H9 (cell line): ENCODE results near the gene REXO2. TPM values are rescaled to one million over a fixed set of nuclear protein-coding genes. Genes with fewer than 3 reads are reported as not detected.

ENCODE experiments used
- DNase-seq: peaks from one replicate; pipeline ENCODE4 v3.0.0-alpha.2; 2017
- H2AFZ ChIP-seq: one replicate; pipeline ENCODE4 v1.6.1; 2013; ENCODE audit warnings: mild to moderate bottlenecking, low read length, control low read depth, moderate library complexity
- H2AK5ac ChIP-seq: 2 replicates; pipeline ENCODE4 v1.6.1; 2013; ENCODE audit warnings: low read length, control low read depth, mixed read lengths; ENCODE audit not compliant: insufficient read length
- H2BK120ac ChIP-seq: one replicate; pipeline ENCODE4 v1.6.1; 2013; ENCODE audit warnings: low read depth, mild to moderate bottlenecking, low read length, control low read depth, inconsistent platforms; ENCODE audit not compliant: poor library complexity, severe bottlenecking
- H2BK12ac ChIP-seq: 2 replicates; pipeline ENCODE4 v1.6.1; 2013; ENCODE audit warnings: low read length, control low read depth, mixed read lengths, low read depth; ENCODE audit not compliant: insufficient read length
- H2BK15ac ChIP-seq: 2 replicates; pipeline ENCODE4 v1.6.1; 2013; ENCODE audit warnings: low read depth, low read length, control low read depth
- H2BK20ac ChIP-seq: one replicate; pipeline ENCODE4 v1.6.1; 2013; ENCODE audit warnings: low read depth, mild to moderate bottlenecking, low read length, control low read depth, inconsistent platforms; ENCODE audit not compliant: poor library complexity, severe bottlenecking
- H2BK5ac ChIP-seq: 2 replicates; pipeline ENCODE4 v1.6.1; 2013; ENCODE audit warnings: low read length, control low read depth, mixed read lengths; ENCODE audit not compliant: insufficient read length
- H3K14ac ChIP-seq: 2 replicates; pipeline ENCODE4 v1.6.1; 2013; ENCODE audit warnings: low read length, control low read depth; ENCODE audit not compliant: insufficient read depth
- H3K18ac ChIP-seq: 2 replicates; pipeline ENCODE4 v1.6.1; 2013; ENCODE audit warnings: low read depth, mild to moderate bottlenecking, mixed read lengths, low read length, control low read depth; ENCODE audit not compliant: insufficient read length
- H3K23ac ChIP-seq: 2 replicates; pipeline ENCODE4 v1.6.1; 2013; ENCODE audit warnings: low read length, control low read depth, mixed read lengths, low read depth; ENCODE audit not compliant: insufficient read length
- H3K23me2 ChIP-seq: 2 replicates; pipeline ENCODE4 v1.6.1; 2013; ENCODE audit warnings: low read depth, mild to moderate bottlenecking, mixed read lengths, low read length, control low read depth; ENCODE audit not compliant: insufficient read length, poor library complexity, severe bottlenecking
- H3K27ac ChIP-seq: 2 replicates; pipeline ENCODE4 v1.5.1; 2013; ENCODE audit warnings: low read length, control low read depth, mixed read lengths, low read depth; ENCODE audit not compliant: insufficient read length
- H3K27me3 ChIP-seq: 2 replicates; pipeline ENCODE4 v1.6.1; 2013; ENCODE audit warnings: low read length, control low read depth, inconsistent platforms; ENCODE audit not compliant: insufficient read depth
- H3K4ac ChIP-seq: 2 replicates; pipeline ENCODE4 v1.6.1; 2013; ENCODE audit warnings: low read depth, mild to moderate bottlenecking, control low read depth, inconsistent platforms, low read length, moderate library complexity
- H3K4me1 ChIP-seq: 2 replicates; pipeline ENCODE4 v1.6.1; 2013; ENCODE audit warnings: low read length, control low read depth, inconsistent platforms; ENCODE audit not compliant: insufficient read depth
- H3K4me2 ChIP-seq: 2 replicates; pipeline ENCODE4 v1.6.1; 2013; ENCODE audit warnings: low read length, control low read depth, mixed read lengths; ENCODE audit not compliant: insufficient read length, insufficient read depth
- H3K56ac ChIP-seq: 2 replicates; pipeline ENCODE4 v1.6.1; 2013; ENCODE audit warnings: low read depth, mild to moderate bottlenecking, mixed read lengths, low read length, control low read depth; ENCODE audit not compliant: insufficient read length
- H3K79me1 ChIP-seq: 2 replicates; pipeline ENCODE4 v1.6.1; 2013; ENCODE audit warnings: low read depth, mild to moderate bottlenecking, moderate library complexity, low read length, control low read depth, inconsistent platforms; ENCODE audit not compliant: insufficient read depth, poor library complexity, severe bottlenecking
- H3K79me2 ChIP-seq: 2 replicates; pipeline ENCODE4 v1.6.1; 2013; ENCODE audit warnings: low read length, control low read depth, inconsistent platforms; ENCODE audit not compliant: insufficient read depth
- H3K9ac ChIP-seq: 2 replicates; pipeline ENCODE4 v1.6.1; 2013; ENCODE audit warnings: low read length, control low read depth, mixed read lengths; ENCODE audit not compliant: insufficient read length; ENCODE audit errors: extremely low read depth
- H3K9me3 ChIP-seq: one replicate; pipeline ENCODE4 v1.6.1; 2013; ENCODE audit warnings: low read depth, low read length, inconsistent platforms; ENCODE audit not compliant: control insufficient read depth
- H3T11ph ChIP-seq: one replicate; pipeline ENCODE4 v1.6.1; 2013; ENCODE audit warnings: mild to moderate bottlenecking, low read length, control low read depth, inconsistent platforms
- H4K20me1 ChIP-seq: one replicate; pipeline ENCODE4 v1.6.1; 2013; ENCODE audit not compliant: control insufficient read depth, insufficient read length, insufficient read depth
- H4K5ac ChIP-seq: 2 replicates; pipeline ENCODE4 v1.6.1; 2013; ENCODE audit warnings: low read depth, mild to moderate bottlenecking, mixed read lengths, low read length, control low read depth; ENCODE audit not compliant: insufficient read length
- H4K8ac ChIP-seq: replicated peaks from 2 replicates; pipeline ENCODE4 v1.6.1; 2013; ENCODE audit warnings: low read length, control low read depth, mixed read lengths, low read depth; ENCODE audit not compliant: insufficient read length
- H4K91ac ChIP-seq: 2 replicates; pipeline ENCODE4 v1.6.1; 2013; ENCODE audit warnings: low read depth, mild to moderate bottlenecking, moderate library complexity, mixed read lengths, low read length, control low read depth; ENCODE audit not compliant: insufficient read length
- H3K27ac Mint-ChIP-seq, 3 experiments: 2 replicates in 2 of 3; 3 replicates in 1 of 3; pipeline ENCODE4 v1.8.0; 2020 to 2021; ENCODE audit warnings: mixed read lengths in 3 of 3, mild to moderate bottlenecking in 1 of 3, moderate library complexity in 1 of 3
- H3K27me3 Mint-ChIP-seq: 2 replicates; pipeline ENCODE4 v1.8.0; 2021; ENCODE audit warnings: low read depth, mild to moderate bottlenecking, moderate library complexity, mixed read lengths
- H3K36me3 Mint-ChIP-seq, 3 experiments: 2 replicates in 2 of 3; 3 replicates in 1 of 3; pipeline ENCODE4 v1.8.0; 2020 to 2021; ENCODE audit warnings: low read depth in 3 of 3, mixed read lengths in 3 of 3; ENCODE audit not compliant: insufficient read depth in 1 of 3
- H3K4me1 Mint-ChIP-seq, 2 experiments: 2 replicates each; pipeline ENCODE4 v1.8.0; 2020; ENCODE audit warnings: mixed read lengths in 2 of 2
- H3K4me3 Mint-ChIP-seq, 2 experiments: 2 replicates in 1 of 2; 3 replicates in 1 of 2; pipeline ENCODE4 v1.8.0; 2020 to 2021; ENCODE audit warnings: mild to moderate bottlenecking in 2 of 2, mixed read lengths in 2 of 2, moderate library complexity in 1 of 2
- H3K9me3 Mint-ChIP-seq, 2 experiments: 2 replicates in 1 of 2; 3 replicates in 1 of 2; pipeline ENCODE4 v1.8.0; 2020; ENCODE audit warnings: mild to moderate bottlenecking in 2 of 2, mixed read lengths in 2 of 2, moderate library complexity in 1 of 2
- CTCF ChIP-seq: fragments of 200-600 bp; sonication (generic); conservative IDR thresholded peaks from 3 replicates; pipeline ENCODE4 v1.8.0; 2021; ENCODE audit warnings: antibody characterized with exemption, mild to moderate bottlenecking
- WGBS: extraction: QIAGEN DNeasy Blood & Tissue Kit; methylation state at CpG from one replicate; pipeline ENCODE4 v1.1.7; 2013; ENCODE audit warnings: missing lambda C conversion rate, low lambda C conversion rate, mixed read lengths; ENCODE audit not compliant: insufficient read length; ENCODE audit errors: extremely low coverage; 5-methylcytosine and 5-hydroxymethylcytosine counted together
- total RNA-seq: library from RNA; stranded (reverse); gene quantifications from 2 replicates; pipeline ENCODE4 v1.2.1, GENCODE V29; 2021

Gene REXO2
- total RNA-seq, 1 experiment from 2014 or later: 92.8 TPM

- no peaks in the 10 kb centered on the region for H3K79me2 ChIP-seq
- no peak for TF ChIP-seq CTCF
- no peak overlapping the region for H3K14ac ChIP-seq
- Mint-ChIP-seq H3K27ac (no peak overlapping the region), H3K27me3 (no peaks in the 10 kb centered on the region), H3K4me1 (peaks cover 8 to 10% of the 10 kb centered on the region in 2 experiments), H3K9me3 (no peaks in the 10 kb centered on the region), H3K36me3 (peaks cover 11 to 42% (median 39%) of the 10 kb centered on the region in 3 experiments), H3K4me3 (no peak overlapping the region)
- no peak overlapping the region for H4K5ac ChIP-seq
- no peak overlapping the region for H2AK5ac ChIP-seq
- H3K79me1 ChIP-seq: no peaks in the 10 kb centered on the region
- no peak overlapping the region for H3K4me2 ChIP-seq
- no peak overlapping the region for H2BK15ac ChIP-seq
- DNase-seq: no peak
- H2BK12ac ChIP-seq: no peak overlapping the region
- no peak overlapping the region for H4K91ac ChIP-seq
- H3K23ac ChIP-seq: no peak overlapping the region
- H3K9me3 ChIP-seq: no peaks in the 10 kb centered on the region
- H4K20me1 ChIP-seq: no peaks in the 10 kb centered on the region
- H2BK120ac ChIP-seq: peak overlapping the region; percentile 6
- H3T11ph ChIP-seq: no peak overlapping the region
- H3K9ac ChIP-seq: no peak overlapping the region
- peaks cover 2% of the 10 kb centered on the region; the same call in 1 of the 2 replicates for H3K4me1 ChIP-seq
- H3K23me2 ChIP-seq: no peaks in the 10 kb centered on the region
- no peaks in the 10 kb centered on the region for H3K27me3 ChIP-seq
- H2BK5ac ChIP-seq: no peak overlapping the region
- H3K4ac ChIP-seq: no peak overlapping the region
- H3K27ac ChIP-seq: no peak overlapping the region
- no peak overlapping the region for H4K8ac ChIP-seq
- no peak overlapping the region for H2AFZ ChIP-seq
- no peak overlapping the region for H3K18ac ChIP-seq
- no peak overlapping the region for H3K56ac ChIP-seq
- peak overlapping the region; percentile 75 for H2BK20ac ChIP-seq
- WGBS: no CpG with 5 or more reads among the region's 4 CpGs
Observed at GRCh38 chr11:114412946-114413345, 26.3 kb upstream of the REXO2 start.
